ENCODE measurements around the gene CCDC88B. TPM values are rescaled to one million over a fixed set of nuclear protein-coding genes. Genes with fewer than 3 reads are reported as not detected.

Gene CCDC88B
- total and polyA plus RNA-seq, 9 of the 15 experiments (the other 6 are each of a cell fraction or from before 2014, with no cell fraction given), result 0.13 to 18.1 (median 7.9) TPM

GRCh38 chr11:64356498-64357411 lies 16.8 kb downstream of the CCDC88B start (continued):
- TF ChIP-seq E2F1 (CRISPR knock-in tag; IDR thresholded peaks at IDR 0.05) (no peak), HEY1 (CRISPR knock-in tag; IDR thresholded peaks at IDR 0.05; ENCODE audit: borderline replicate concordance) (no peak), RFX5 (IDR thresholded peaks at IDR 0.05; ENCODE audit: low read depth, low read length) (no peak), RBM34 (IDR thresholded peaks at IDR 0.05; ENCODE audit: borderline replicate concordance, insufficient read depth, low read length) (no peak), LARP7 (IDR thresholded peaks at IDR 0.05) (no peak), CREB3 (tag; conservative IDR thresholded peaks at IDR 0.05; ENCODE audit: low read depth) (no peak), ZNF282 (CRISPR knock-in tag; IDR thresholded peaks at IDR 0.05) (no peak), RNF2 (IDR thresholded peaks at IDR 0.05) (no peak), MIER1 (IDR thresholded peaks at IDR 0.05; ENCODE audit: low read depth) (no peak), TCF7L2 (IDR thresholded peaks at IDR 0.05; ENCODE audit: low read depth, low read length) (no peak), ZNF589 (CRISPR knock-in tag; IDR thresholded peaks at IDR 0.05; ENCODE audit: low read depth) (peak; percentile 41; the same call in 1 of the 2 replicates), ZBTB8A (IDR thresholded peaks at IDR 0.05; ENCODE audit: partially characterized antibody) (no peak), USF2 (CRISPR knock-in tag; IDR thresholded peaks at IDR 0.05) (no peak), ZNF398 (CRISPR knock-in tag; IDR thresholded peaks at IDR 0.05) (no peak), STAT5B (CRISPR knock-in tag; IDR thresholded peaks at IDR 0.05) (no peak), CGGBP1 (CRISPR knock-in tag; IDR thresholded peaks at IDR 0.05) (no peak), MCM2 (IDR thresholded peaks at IDR 0.05; ENCODE audit: low read depth) (no peak), FOXA1 (IDR thresholded peaks at IDR 0.05; ENCODE audit: borderline replicate concordance) (no peak), RBM17 (IDR thresholded peaks at IDR 0.05; ENCODE audit: borderline replicate concordance, low read depth, low read length) (no peak)
- TF ChIP-seq, protein P1, sequence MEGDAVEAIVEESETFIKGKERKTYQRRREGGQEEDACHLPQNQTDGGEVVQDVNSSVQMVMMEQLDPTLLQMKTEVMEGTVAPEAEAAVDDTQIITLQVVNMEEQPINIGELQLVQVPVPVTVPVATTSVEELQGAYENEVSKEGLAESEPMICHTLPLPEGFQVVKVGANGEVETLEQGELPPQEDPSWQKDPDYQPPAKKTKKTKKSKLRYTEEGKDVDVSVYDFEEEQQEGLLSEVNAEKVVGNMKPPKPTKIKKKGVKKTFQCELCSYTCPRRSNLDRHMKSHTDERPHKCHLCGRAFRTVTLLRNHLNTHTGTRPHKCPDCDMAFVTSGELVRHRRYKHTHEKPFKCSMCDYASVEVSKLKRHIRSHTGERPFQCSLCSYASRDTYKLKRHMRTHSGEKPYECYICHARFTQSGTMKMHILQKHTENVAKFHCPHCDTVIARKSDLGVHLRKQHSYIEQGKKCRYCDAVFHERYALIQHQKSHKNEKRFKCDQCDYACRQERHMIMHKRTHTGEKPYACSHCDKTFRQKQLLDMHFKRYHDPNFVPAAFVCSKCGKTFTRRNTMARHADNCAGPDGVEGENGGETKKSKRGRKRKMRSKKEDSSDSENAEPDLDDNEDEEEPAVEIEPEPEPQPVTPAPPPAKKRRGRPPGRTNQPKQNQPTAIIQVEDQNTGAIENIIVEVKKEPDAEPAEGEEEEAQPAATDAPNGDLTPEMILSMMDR (IDR thresholded peaks at IDR 0.05 in 2 of 3, conservative IDR thresholded peaks at IDR 0.05 in 1 of 3; ENCODE audit: insufficient read depth in 2 of 3, low read depth in 1 of 3, low read length in 3 of 3), result peak; percentile 90 to 94 (median 92)
